Measurements from ENCODE around the gene TRIM43.
"Not testable (repeated sequence)": the region's sequence is repeated elsewhere in the genome, so short reads cannot be mapped to it uniquely, and the experiment has no call there.

DNA sequence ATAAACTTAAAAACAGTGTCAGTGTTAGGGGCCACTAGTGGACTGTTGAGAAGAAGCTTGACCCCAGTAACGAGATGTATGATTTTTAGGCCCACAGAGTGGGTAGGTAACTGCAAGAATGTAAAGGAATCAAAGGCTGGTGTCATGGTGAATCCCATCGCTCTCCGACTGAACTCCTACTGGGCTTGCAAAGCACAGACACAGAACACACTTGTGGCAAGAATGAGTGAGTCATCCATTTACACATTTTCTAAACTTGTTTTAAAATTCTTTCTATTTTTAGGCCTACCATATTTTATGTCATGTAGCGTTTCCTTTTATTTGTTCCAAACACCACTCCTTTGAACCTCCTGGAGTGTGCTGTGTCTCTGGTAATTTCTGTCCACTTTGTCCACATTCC, 51.1 kb downstream of the TRIM43 start:
- TF ChIP-seq, protein P1, sequence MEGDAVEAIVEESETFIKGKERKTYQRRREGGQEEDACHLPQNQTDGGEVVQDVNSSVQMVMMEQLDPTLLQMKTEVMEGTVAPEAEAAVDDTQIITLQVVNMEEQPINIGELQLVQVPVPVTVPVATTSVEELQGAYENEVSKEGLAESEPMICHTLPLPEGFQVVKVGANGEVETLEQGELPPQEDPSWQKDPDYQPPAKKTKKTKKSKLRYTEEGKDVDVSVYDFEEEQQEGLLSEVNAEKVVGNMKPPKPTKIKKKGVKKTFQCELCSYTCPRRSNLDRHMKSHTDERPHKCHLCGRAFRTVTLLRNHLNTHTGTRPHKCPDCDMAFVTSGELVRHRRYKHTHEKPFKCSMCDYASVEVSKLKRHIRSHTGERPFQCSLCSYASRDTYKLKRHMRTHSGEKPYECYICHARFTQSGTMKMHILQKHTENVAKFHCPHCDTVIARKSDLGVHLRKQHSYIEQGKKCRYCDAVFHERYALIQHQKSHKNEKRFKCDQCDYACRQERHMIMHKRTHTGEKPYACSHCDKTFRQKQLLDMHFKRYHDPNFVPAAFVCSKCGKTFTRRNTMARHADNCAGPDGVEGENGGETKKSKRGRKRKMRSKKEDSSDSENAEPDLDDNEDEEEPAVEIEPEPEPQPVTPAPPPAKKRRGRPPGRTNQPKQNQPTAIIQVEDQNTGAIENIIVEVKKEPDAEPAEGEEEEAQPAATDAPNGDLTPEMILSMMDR (conservative IDR thresholded peaks at IDR 0.05 in 1 of 2, IDR thresholded peaks at IDR 0.05 in 1 of 2; ENCODE audit: extremely low read depth in 1 of 2, insufficient read depth in 1 of 2, low read depth in 1 of 2, low read length in 2 of 2), result not testable (repeated sequence)
- not testable (repeated sequence) for TF ChIP-seq EZH2 (IDR thresholded peaks at IDR 0.05; ENCODE audit: borderline replicate concordance, low read length)
